Measurements from ENCODE around the gene SMYD5. TPM values are rescaled to one million over a fixed set of nuclear protein-coding genes. Genes with fewer than 3 reads are reported as not detected.

The SMYD5 gene
- total RNA-seq, 4 donors from 2014 or later, result 12.1 to 19.6 (median 15.4) TPM

DNA sequence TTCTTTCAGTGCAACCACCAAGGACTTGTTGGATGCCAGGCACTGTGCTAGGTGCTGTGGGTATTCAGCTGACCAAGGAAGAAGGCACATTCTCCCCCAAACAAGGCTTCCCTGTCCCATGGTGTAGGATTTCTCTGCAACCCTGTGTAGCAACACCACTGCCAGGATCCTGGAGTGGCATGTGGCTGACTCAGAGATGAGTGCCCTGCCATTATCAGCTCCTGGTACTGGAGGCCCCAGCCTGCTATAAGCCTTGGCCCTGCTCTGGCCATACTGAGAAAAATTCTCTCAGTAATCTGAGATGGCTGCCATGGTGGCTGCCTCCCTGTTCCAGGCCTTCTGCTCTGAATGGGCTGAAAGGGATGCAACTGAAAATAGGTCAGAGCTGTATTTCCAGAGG, 4.3 kb downstream of the SMYD5 start:
- no peak for DNase-seq (ENCODE audit: extremely low spot score)
- TF ChIP-seq POLR2A (IDR thresholded peaks at IDR 0.05; ENCODE audit: low read depth), result no peak
- no peak for TF ChIP-seq EP300 (IDR thresholded peaks at IDR 0.05)
- TF ChIP-seq, protein P1, sequence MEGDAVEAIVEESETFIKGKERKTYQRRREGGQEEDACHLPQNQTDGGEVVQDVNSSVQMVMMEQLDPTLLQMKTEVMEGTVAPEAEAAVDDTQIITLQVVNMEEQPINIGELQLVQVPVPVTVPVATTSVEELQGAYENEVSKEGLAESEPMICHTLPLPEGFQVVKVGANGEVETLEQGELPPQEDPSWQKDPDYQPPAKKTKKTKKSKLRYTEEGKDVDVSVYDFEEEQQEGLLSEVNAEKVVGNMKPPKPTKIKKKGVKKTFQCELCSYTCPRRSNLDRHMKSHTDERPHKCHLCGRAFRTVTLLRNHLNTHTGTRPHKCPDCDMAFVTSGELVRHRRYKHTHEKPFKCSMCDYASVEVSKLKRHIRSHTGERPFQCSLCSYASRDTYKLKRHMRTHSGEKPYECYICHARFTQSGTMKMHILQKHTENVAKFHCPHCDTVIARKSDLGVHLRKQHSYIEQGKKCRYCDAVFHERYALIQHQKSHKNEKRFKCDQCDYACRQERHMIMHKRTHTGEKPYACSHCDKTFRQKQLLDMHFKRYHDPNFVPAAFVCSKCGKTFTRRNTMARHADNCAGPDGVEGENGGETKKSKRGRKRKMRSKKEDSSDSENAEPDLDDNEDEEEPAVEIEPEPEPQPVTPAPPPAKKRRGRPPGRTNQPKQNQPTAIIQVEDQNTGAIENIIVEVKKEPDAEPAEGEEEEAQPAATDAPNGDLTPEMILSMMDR (IDR thresholded peaks at IDR 0.05), result no peak
- no peak for TF ChIP-seq POLR2AphosphoS5 (IDR thresholded peaks at IDR 0.05)
- Histone ChIP-seq H3K4me3 (no peak overlapping the region), H3K27me3 (no peaks in the 10 kb centered on the region), H3K4me1 (peaks cover 4 to 22% (median 18%) of the 10 kb centered on the region in 4 donors), H3K9me3 (no peaks in the 10 kb centered on the region), H3K27ac (replicated peaks in 1 of 4) (no peak overlapping the region), H3K36me3 (peaks cover 10 to 51% (median 45%) of the 10 kb centered on the region in 4 donors)
- intact Hi-C loops (cut with DNase I), result loop anchor here (10.0 kb wide), 1 partner anchor 167 kb away; the partner anchor contains the start of gene ALMS1

GRCh38 chr2:73223821-73224220, 9.8 kb downstream of the SMYD5 start:
- Histone ChIP-seq H3K9me3 (no peaks in the 10 kb centered on the region), H3K4me1 (peaks cover 0 to 6% (median 0%) of the 10 kb centered on the region in 4 donors), H3K27ac (replicated peaks in 1 of 4) (no peak overlapping the region), H3K27me3 (no peaks in the 10 kb centered on the region), H3K36me3 (peaks cover 20 to 99% (median 92%) of the 10 kb centered on the region in 4 donors), H3K4me3 (no peak overlapping the region)
- DNase-seq (ENCODE audit: extremely low spot score), result no peak
- TF ChIP-seq EP300 (IDR thresholded peaks at IDR 0.05), result no peak
- TF ChIP-seq POLR2AphosphoS5 (IDR thresholded peaks at IDR 0.05), result no peak
- TF ChIP-seq POLR2A (IDR thresholded peaks at IDR 0.05; ENCODE audit: low read depth), result no peak
- WGBS, result 93% methylated on average over 4 of the region's 4 CpGs
- intact Hi-C loops (cut with DNase I), result no loop called here

GRCh38 chr2:73225513-73226360, 11.7 kb downstream of the SMYD5 start:
- Histone ChIP-seq H3K27me3 (no peaks in the 10 kb centered on the region), H3K4me1 (peaks cover 0 to 6% (median 0%) of the 10 kb centered on the region in 4 donors), H3K27ac (replicated peaks in 1 of 4) (no peak overlapping the region), H3K36me3 (peaks cover 21 to 95% (median 92%) of the 10 kb centered on the region in 4 donors), H3K4me3 (no peak overlapping the region), H3K9me3 (no peaks in the 10 kb centered on the region)
- TF ChIP-seq POLR2A (IDR thresholded peaks at IDR 0.05; ENCODE audit: low read depth), result no peak
- 74% methylated on average over 8 of the region's 9 CpGs for WGBS
- intact Hi-C loops (cut with DNase I), result no loop called here
- no peak for DNase-seq (ENCODE audit: extremely low spot score)

DNA sequence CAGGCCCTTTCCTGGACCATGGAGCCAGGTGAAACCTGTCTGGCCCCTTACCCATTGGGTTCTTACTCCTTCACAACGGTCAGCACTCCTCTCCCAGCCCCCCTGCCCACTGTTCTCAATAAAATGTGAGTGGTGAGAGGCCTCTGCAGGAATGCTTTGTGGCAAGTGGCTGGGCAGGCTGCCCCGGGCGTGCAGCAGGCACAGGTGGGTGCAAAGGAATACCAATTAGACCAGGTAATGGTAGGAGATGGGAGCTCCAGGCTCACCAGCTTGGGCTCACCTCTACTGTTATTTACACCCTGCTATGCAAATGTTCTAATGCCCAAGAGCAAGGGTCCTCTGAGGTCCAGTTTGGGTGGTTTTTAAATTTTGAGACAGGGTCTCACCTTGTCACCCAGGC, 13.0 kb downstream of the SMYD5 start:
- TF ChIP-seq, protein P1 (IDR thresholded peaks at IDR 0.05), result no peak
- no peak for TF ChIP-seq POLR2A (IDR thresholded peaks at IDR 0.05; ENCODE audit: low read depth)
- TF ChIP-seq POLR2AphosphoS5 (IDR thresholded peaks at IDR 0.05), result no peak
- TF ChIP-seq EP300 (IDR thresholded peaks at IDR 0.05), result no peak
- peaks cover 16 to 83% (median 78%) of the 10 kb centered on the region in 4 donors for H3K36me3 ChIP-seq
- WGBS, result 75% methylated on average over 1 of the region's 3 CpGs

DNA sequence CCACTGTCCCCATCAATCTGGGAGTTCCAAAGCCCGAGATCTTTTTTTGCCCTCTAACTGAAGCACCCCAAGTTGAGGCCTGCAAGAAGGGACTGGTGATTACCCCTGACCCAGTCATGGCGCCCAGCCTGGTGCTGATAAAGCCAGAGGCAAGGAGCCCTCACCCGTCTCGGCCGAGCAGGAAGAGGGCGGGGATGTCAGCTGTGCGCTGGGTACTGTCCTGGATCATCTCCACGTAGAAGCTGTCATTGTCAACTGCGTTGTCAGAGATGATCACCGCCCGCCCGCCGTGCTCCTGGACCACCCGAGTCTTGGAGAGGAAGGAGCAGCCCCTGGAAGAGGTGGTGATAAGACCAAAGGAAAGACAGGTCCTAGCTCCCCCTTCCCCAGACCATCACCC, 14.6 kb downstream of the SMYD5 start:
- H3K4me3 ChIP-seq, result no peak overlapping the region
- peaks cover 8 to 67% (median 63%) of the 10 kb centered on the region in 4 donors for H3K36me3 ChIP-seq
- H3K4me1 ChIP-seq, result peaks cover 7 to 14% (median 9%) of the 10 kb centered on the region in 4 donors
- no peaks in the 10 kb centered on the region for H3K9me3 ChIP-seq
- TF ChIP-seq, protein P1 (IDR thresholded peaks at IDR 0.05), result no peak
- TF ChIP-seq EP300 (IDR thresholded peaks at IDR 0.05) (no peak), POLR2A (IDR thresholded peaks at IDR 0.05; ENCODE audit: low read depth) (no peak), POLR2AphosphoS5 (IDR thresholded peaks at IDR 0.05) (no peak)
- no peak overlapping the region for H3K27ac ChIP-seq (replicated peaks in 1 of 4)
- intact Hi-C loops (cut with DNase I), result no loop called here
- no peak for DNase-seq (ENCODE audit: extremely low spot score)
- no peaks in the 10 kb centered on the region for H3K27me3 ChIP-seq
- 87% methylated on average over 10 of the region's 14 CpGs for WGBS

More for the DNA sequence above, 13.0 kb downstream of the SMYD5 start:
- intact Hi-C loops (cut with DNase I), result no loop called here
- DNase-seq (ENCODE audit: extremely low spot score), result no peak
- Histone ChIP-seq H3K9me3 (no peaks in the 10 kb centered on the region), H3K4me1 (peaks cover 0 to 7% (median 3%) of the 10 kb centered on the region in 4 donors), H3K27ac (replicated peaks in 1 of 4) (no peak overlapping the region), H3K27me3 (no peaks in the 10 kb centered on the region), H3K4me3 (no peak overlapping the region)
